HepG2 (cell line): Measurements from ENCODE around the gene RUSF1. TPM values are rescaled to one million over a fixed set of nuclear protein-coding genes. Genes with fewer than 3 reads are reported as not detected.

Experiments used
- ATAD3A ChIP-seq: sonication (generic); formaldehyde crosslinking; IDR thresholded peaks from 2 replicates; pipeline ENCODE4 v1.4.0; 2020; ENCODE audit warnings: missing genetic modification reagents
- BCLAF1 ChIP-seq: fragments of 450-650 bp; IDR thresholded peaks from 2 replicates; pipeline ENCODE4 v1.6.1; 2017; ENCODE audit warnings: mild to moderate bottlenecking
- FOXP4 ChIP-seq: sonication (generic); formaldehyde crosslinking; IDR thresholded peaks from 2 replicates; pipeline ENCODE4 v1.4.0; 2020; ENCODE audit warnings: missing genetic modification reagents
- HNF1B ChIP-seq: sonication (generic); formaldehyde crosslinking; IDR thresholded peaks from 2 replicates; pipeline ENCODE4 v1.5.1; 2020; ENCODE audit warnings: mild to moderate bottlenecking, moderate library complexity, missing genetic modification reagents
- HNF4G ChIP-seq, 2 experiments: sonication (generic) in 1 of 2; formaldehyde crosslinking in 1 of 2; IDR thresholded peaks; 2 replicates each; pipeline versions ENCODE4 v1.4.0 to v1.6.1; 2011 to 2020; ENCODE audit warnings: borderline replicate concordance in 2 of 2, low read depth in 2 of 2, mild to moderate bottlenecking in 2 of 2, low read length in 1 of 2, missing genetic modification reagents in 1 of 2, moderate library complexity in 1 of 2
- NAIF1 ChIP-seq: sonication (generic); formaldehyde crosslinking; IDR thresholded peaks from 2 replicates; pipeline ENCODE4 v1.5.0; 2020; ENCODE audit warnings: mild to moderate bottlenecking, missing genetic modification reagents, borderline replicate concordance
- ONECUT2 ChIP-seq: sonication (generic); formaldehyde crosslinking; IDR thresholded peaks from 2 replicates; pipeline ENCODE4 v1.4.0; 2020; ENCODE audit warnings: missing genetic modification reagents
- REL ChIP-seq: sonication (generic); formaldehyde crosslinking; conservative IDR thresholded peaks from 2 replicates; pipeline ENCODE4 v1.8.0; 2022; ENCODE audit warnings: mild to moderate bottlenecking, missing genetic modification reagents, moderate library complexity
- REPIN1 ChIP-seq: sonication (generic); formaldehyde crosslinking; IDR thresholded peaks from 2 replicates; pipeline ENCODE4 v1.8.0; 2022; ENCODE audit warnings: missing genetic modification reagents, low read depth, mild to moderate bottlenecking, borderline replicate concordance
- ZBTB1 ChIP-seq: sonication (generic); formaldehyde crosslinking; IDR thresholded peaks from 2 replicates; pipeline ENCODE4 v1.4.0; 2020; ENCODE audit warnings: missing genetic modification reagents, borderline replicate concordance
- ZFP36 ChIP-seq: fragments of 150-350 bp; IDR thresholded peaks from 2 replicates; pipeline ENCODE4 v1.6.1; 2018; ENCODE audit warnings: borderline replicate concordance, low read length, low read depth; ENCODE audit not compliant: partially characterized antibody
- ZHX1 ChIP-seq: sonication (generic); formaldehyde crosslinking; IDR thresholded peaks from 2 replicates; pipeline ENCODE4 v1.8.1; 2022; ENCODE audit warnings: low read depth, mild to moderate bottlenecking, missing genetic modification reagents
- ZNF720 ChIP-seq: sonication (generic); formaldehyde crosslinking; IDR thresholded peaks from 2 replicates; pipeline ENCODE4 v1.4.0; 2020; ENCODE audit warnings: missing genetic modification reagents
- polyA plus RNA-seq, 8 experiments: library from polyadenylated mRNA; depleted of rRNA in 3 of 8; stranded (reverse) in 7 of 8; unstranded in 1 of 8; fragments of >200 nt; fragmentation: Illumina TruSeq in 4 of 8; extraction: Trizol in 4 of 8; gene quantifications; 2 replicates each; pipeline versions ENCODE4 v1.2.1 to v1.2.3, GENCODE V29; 2011 to 2016; ENCODE audit warnings: low read depth in 4 of 8, missing spikeins in 1 of 8, mixed read lengths in 1 of 8; ENCODE audit not compliant: insufficient read depth in 1 of 8
- total RNA-seq, 5 experiments: library from RNA; depleted of rRNA; stranded (reverse); fragments of >200 nt; fragmentation: Illumina TruSeq; extraction: Trizol; gene quantifications; 2 replicates each; pipeline ENCODE4 v1.2.3, GENCODE V29; 2016; ENCODE audit warnings: low read depth in 1 of 5

RUSF1 gene
- total and polyA plus RNA-seq, 2 of the 13 experiments (the other 11 are each of a cell fraction or from before 2014, with no cell fraction given), result 40.8 to 50.2 TPM

GRCh38 chr16:31477220-31478216 lies 30.7 kb downstream of the RUSF1 start (continued):
- TF ChIP-seq ZFP36 (no peak), REL (CRISPR knock-in tag) (peak; percentile 87; the same call in 1 of the 2 replicates), ZNF720 (CRISPR knock-in tag) (no peak), REPIN1 (CRISPR knock-in tag) (no peak; the same call in 1 of the 2 replicates), HNF1B (CRISPR knock-in tag) (peak; percentile 34; the same call in 1 of the 2 replicates), HNF4G (IDR thresholded peaks at IDR 0.05; ENCODE audit: borderline replicate concordance, low read depth, low read length) (peak; percentile 11; the same call in 1 of the 2 replicates), HNF4G (CRISPR knock-in tag; IDR thresholded peaks at IDR 0.05; ENCODE audit: borderline replicate concordance, low read depth) (peak; percentile 74), NAIF1 (peak; percentile 81), BCLAF1 (no peak), ZBTB1 (no peak), ATAD3A (CRISPR knock-in tag) (0 out of 2 replicates have a peak, but pooled peaks have one; percentile 69), FOXP4 (CRISPR knock-in tag) (peak; percentile 73), ZHX1 (CRISPR knock-in tag) (no peak), ONECUT2 (CRISPR knock-in tag) (no peak)
